Ishikawa (cell line): ENCODE data around the gene SLC35C1.

Source experiments
- CEBPB ChIP-seq: IDR thresholded peaks from 2 replicates; pipeline ENCODE4 v1.6.1; 2012
- REST ChIP-seq: IDR thresholded peaks from 2 replicates; pipeline ENCODE4 v1.6.1; 2012; ENCODE audit warnings: low read depth, mild to moderate bottlenecking
- ZBTB7A ChIP-seq: IDR thresholded peaks from 2 replicates; pipeline ENCODE4 v1.6.1; 2012; ENCODE audit warnings: low read depth

GRCh38 chr11:45795379-45795778, 9.6 kb upstream of the SLC35C1 start:
- TF ChIP-seq REST (no peak), CEBPB (no peak), ZBTB7A (no peak)
